ENCODE data around the gene KRTAP20-2. TPM values are rescaled to one million over a fixed set of nuclear protein-coding genes. Genes with fewer than 3 reads are reported as not detected.

Gene KRTAP20-2
- polyA plus RNA-seq, result not detected
- long read RNA-seq, donor 1, result 0 reads
- long read RNA-seq, donor 2, result 0 reads
- long read RNA-seq, donor 3, result 0 reads
- long read RNA-seq, donor 4, result 0 reads
- long read RNA-seq, donor 5, result 0 reads
- long read RNA-seq, donor 6, result 0 reads
- long read RNA-seq, donor 7, result 0 reads
- long read RNA-seq, donor 8, result 0 reads
- long read RNA-seq, donor 9, result 0 reads
- long read RNA-seq, donor 10, result 0 reads
- long read RNA-seq, donor 11, result 0 reads

- H3K27me3 ChIP-seq (ENCODE audit: control insufficient read depth, insufficient read depth, low read length), result no peaks in the 10 kb centered on the region
- H3K4me1 ChIP-seq (ENCODE audit: control insufficient read depth, insufficient read depth, low read length), result no peaks in the 10 kb centered on the region
- WGBS (ENCODE audit: insufficient coverage, low lambda C conversion rate), result no CpG with 5 or more reads among the region's 1 CpG
- no peak within 1 kb of the TSS for H3K4me3 ChIP-seq (ENCODE audit: low read length)
- no peak within 1 kb of the TSS for H3K27ac ChIP-seq (ENCODE audit: low read length)
- no peaks in the 10 kb centered on the region for H3K36me3 ChIP-seq (ENCODE audit: control insufficient read depth, insufficient read depth, low read length)
- H3K9me3 ChIP-seq (ENCODE audit: control insufficient read depth, low read depth, low read length), result no peaks in the 10 kb centered on the region
- no peak for DNase-seq
Measured at GRCh38 chr21:30634906-30635305, at the start of gene KRTAP20-2. Gene KRTAP20-2 (plus strand): TSS chr21:30635206. CDS start chr21:30635264, 58 bp downstream.

DNA sequence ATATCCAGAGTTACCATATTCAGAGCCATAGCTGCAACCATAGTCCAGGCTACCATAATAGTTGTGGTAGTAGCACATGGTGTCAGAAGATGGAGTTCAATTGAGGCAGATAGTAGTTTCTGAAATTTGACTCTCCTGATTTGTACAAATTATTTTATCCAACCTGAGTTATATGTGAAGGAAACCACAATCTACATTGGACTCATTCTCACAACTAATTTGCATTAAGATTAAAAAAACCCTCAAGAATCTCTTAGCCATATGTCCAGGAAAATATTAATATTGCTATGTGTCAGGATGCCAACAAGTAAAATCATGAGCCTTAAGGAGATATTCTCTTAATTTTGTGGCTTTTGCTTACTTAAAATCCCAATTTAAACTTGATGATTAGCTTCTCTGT lies 44.7 kb upstream of the KRTAP20-2 start, which contains the start of gene KRTAP22-2:
TSS of gene KRTAP22-2 (minus strand) at position 101 of the 400 bp plus-strand sequence.
- DNase-seq, result no peak

GRCh38 chr21:30592140-30592539 lies 42.9 kb upstream of the KRTAP20-2 start, which contains the start of gene KRTAP6-3:
Gene KRTAP6-3 (plus strand): TSS chr21:30592440. CDS start chr21:30592446, 6 bp downstream.
- H3K4me3 ChIP-seq (ENCODE audit: low read length), result no peak within 1 kb of the TSS
- H3K27ac ChIP-seq (ENCODE audit: low read length), result no peak within 1 kb of the TSS
- no CpG with 5 or more reads among the region's 4 CpGs for WGBS (ENCODE audit: insufficient coverage, low lambda C conversion rate)
- H3K27me3 ChIP-seq (ENCODE audit: control insufficient read depth, insufficient read depth, low read length), result no peaks in the 10 kb centered on the region
- DNase-seq, result no peak
- no peaks in the 10 kb centered on the region for H3K36me3 ChIP-seq (ENCODE audit: control insufficient read depth, insufficient read depth, low read length)
- H3K9me3 ChIP-seq (ENCODE audit: control insufficient read depth, low read depth, low read length), result peaks cover 2% of the 10 kb centered on the region
- no peaks in the 10 kb centered on the region for H3K4me1 ChIP-seq (ENCODE audit: control insufficient read depth, insufficient read depth, low read length)

More for the DNA sequence above, 44.7 kb upstream of the KRTAP20-2 start, which contains the start of gene KRTAP22-2:
- H3K27ac ChIP-seq (ENCODE audit: low read length), result no peak within 1 kb of the TSS
- H3K36me3 ChIP-seq (ENCODE audit: control insufficient read depth, insufficient read depth, low read length), result no peaks in the 10 kb centered on the region
- no peak within 1 kb of the TSS for H3K4me3 ChIP-seq (ENCODE audit: low read length)
- H3K9me3 ChIP-seq (ENCODE audit: control insufficient read depth, low read depth, low read length), result peaks cover 2% of the 10 kb centered on the region
- H3K4me1 ChIP-seq (ENCODE audit: control insufficient read depth, insufficient read depth, low read length), result no peaks in the 10 kb centered on the region
- H3K27me3 ChIP-seq (ENCODE audit: control insufficient read depth, insufficient read depth, low read length), result no peaks in the 10 kb centered on the region

GRCh38 chr21:30598802-30599201 lies 36.2 kb upstream of the KRTAP20-2 start, which contains the start of gene KRTAP6-2:
Gene KRTAP6-2 (minus strand): TSS chr21:30598902. CDS start chr21:30598874, 28 bp downstream.
- Histone ChIP-seq H3K4me1 (ENCODE audit: control insufficient read depth, insufficient read depth, low read length) (no peaks in the 10 kb centered on the region), H3K4me3 (ENCODE audit: low read length) (no peak within 1 kb of the TSS), H3K27me3 (ENCODE audit: control insufficient read depth, insufficient read depth, low read length) (no peaks in the 10 kb centered on the region), H3K9me3 (ENCODE audit: control insufficient read depth, low read depth, low read length) (no peaks in the 10 kb centered on the region), H3K27ac (ENCODE audit: low read length) (no peak within 1 kb of the TSS), H3K36me3 (ENCODE audit: control insufficient read depth, insufficient read depth, low read length) (no peaks in the 10 kb centered on the region)
- no CpG with 5 or more reads among the region's 6 CpGs for WGBS (ENCODE audit: insufficient coverage, low lambda C conversion rate)
- no peak for DNase-seq

DNA sequence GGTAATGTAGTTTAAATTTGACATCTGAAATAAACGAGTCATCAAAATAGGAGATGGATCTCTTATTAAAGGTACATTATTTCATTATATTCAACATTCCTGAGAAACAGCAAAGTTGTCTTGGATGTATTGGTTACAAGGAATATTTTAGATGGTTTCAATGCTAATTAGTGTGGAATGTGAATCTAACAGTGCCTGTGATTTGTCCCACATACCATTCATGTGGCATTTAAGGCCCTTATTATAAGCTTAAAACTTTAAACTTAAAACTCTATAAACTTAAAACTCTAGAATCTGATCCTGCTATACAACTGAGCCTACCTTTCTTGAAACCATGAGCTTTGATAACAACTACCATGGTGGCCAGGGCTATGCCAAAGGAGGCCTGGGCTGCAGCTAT lies 34.2 kb upstream of the KRTAP20-2 start, which contains the start of gene KRTAP22-1:
TSS of gene KRTAP22-1 (plus strand) at position 301 of the 400 bp plus-strand sequence.
- Histone ChIP-seq H3K9me3 (ENCODE audit: control insufficient read depth, low read depth, low read length) (peaks cover 3% of the 10 kb centered on the region), H3K4me3 (ENCODE audit: low read length) (no peak within 1 kb of the TSS), H3K4me1 (ENCODE audit: control insufficient read depth, insufficient read depth, low read length) (no peaks in the 10 kb centered on the region), H3K27me3 (ENCODE audit: control insufficient read depth, insufficient read depth, low read length) (no peaks in the 10 kb centered on the region), H3K36me3 (ENCODE audit: control insufficient read depth, insufficient read depth, low read length) (no peaks in the 10 kb centered on the region), H3K27ac (ENCODE audit: low read length) (no peak within 1 kb of the TSS)
- WGBS (ENCODE audit: insufficient coverage, low lambda C conversion rate), result no CpG with 5 or more reads among the region's 1 CpG
- DNase-seq, result no peak

- Histone ChIP-seq H3K27me3 (ENCODE audit: control insufficient read depth, insufficient read depth, low read length) (no peaks in the 10 kb centered on the region), H3K27ac (ENCODE audit: low read length) (no peak overlapping the region), H3K36me3 (ENCODE audit: control insufficient read depth, insufficient read depth, low read length) (no peaks in the 10 kb centered on the region), H3K4me3 (ENCODE audit: low read length) (no peak overlapping the region), H3K4me1 (ENCODE audit: control insufficient read depth, insufficient read depth, low read length) (no peaks in the 10 kb centered on the region), H3K9me3 (ENCODE audit: control insufficient read depth, low read depth, low read length) (peaks cover 3% of the 10 kb centered on the region)
- DNase-seq, result no peak
- 100% methylated on average over 1 of the region's 2 CpGs for WGBS (ENCODE audit: insufficient coverage, low lambda C conversion rate)
Measured at GRCh38 chr21:30605968-30606367, 29.0 kb upstream of the KRTAP20-2 start.

DNA sequence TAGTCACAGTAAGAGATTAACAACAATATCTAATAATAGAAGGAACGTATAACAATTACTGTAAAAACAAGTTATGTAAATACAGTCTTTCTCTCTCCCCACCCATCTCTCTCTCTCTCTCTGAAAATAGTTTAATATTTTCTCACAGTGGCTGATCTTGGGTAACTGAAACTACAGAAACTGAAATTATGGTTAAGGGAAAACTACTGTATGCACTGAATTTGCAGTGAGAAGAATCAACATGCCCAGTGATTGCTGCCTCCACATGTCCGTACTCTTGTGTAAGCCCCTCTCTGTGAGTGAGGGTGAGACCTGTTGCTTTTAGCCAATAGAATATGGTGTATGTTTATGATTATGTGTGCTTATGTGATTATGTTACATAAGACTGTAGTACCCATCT lies 22.9 kb upstream of the KRTAP20-2 start:
- Histone ChIP-seq H3K9me3 (ENCODE audit: control insufficient read depth, low read depth, low read length) (peaks cover 3% of the 10 kb centered on the region), H3K4me3 (ENCODE audit: low read length) (no peak overlapping the region), H3K27ac (ENCODE audit: low read length) (no peak overlapping the region), H3K36me3 (ENCODE audit: control insufficient read depth, insufficient read depth, low read length) (no peaks in the 10 kb centered on the region), H3K27me3 (ENCODE audit: control insufficient read depth, insufficient read depth, low read length) (no peaks in the 10 kb centered on the region), H3K4me1 (ENCODE audit: control insufficient read depth, insufficient read depth, low read length) (no peaks in the 10 kb centered on the region)
- no peak for DNase-seq
- WGBS (ENCODE audit: insufficient coverage, low lambda C conversion rate), result 80% methylated on average over 1 of the region's 2 CpGs

DNA sequence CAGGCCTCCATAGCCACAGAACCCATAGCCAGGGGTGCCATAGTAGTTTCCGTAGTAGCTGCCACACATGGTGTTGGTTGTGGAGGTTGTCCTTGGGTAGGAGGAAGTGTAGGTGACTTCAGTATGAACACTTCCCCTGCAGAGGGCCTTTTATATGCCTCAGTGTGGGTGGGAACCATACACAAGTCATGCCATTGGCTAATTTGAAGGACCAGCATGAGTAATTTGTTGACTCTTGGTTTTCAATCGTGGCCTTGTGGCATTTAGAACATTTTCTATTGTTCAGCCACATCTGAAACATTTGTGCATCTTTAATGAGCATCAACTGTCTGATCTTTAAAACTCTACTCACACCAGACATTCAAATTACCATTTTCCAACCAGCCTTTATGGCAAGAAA lies 21.2 kb upstream of the KRTAP20-2 start, which contains the start of gene KRTAP6-1:
TSS of gene KRTAP6-1 (minus strand) at position 95 of the 400 bp plus-strand sequence. CDS start at position 69, 26 bp downstream.
- Histone ChIP-seq H3K27me3 (ENCODE audit: control insufficient read depth, insufficient read depth, low read length) (no peaks in the 10 kb centered on the region), H3K4me1 (ENCODE audit: control insufficient read depth, insufficient read depth, low read length) (no peaks in the 10 kb centered on the region), H3K9me3 (ENCODE audit: control insufficient read depth, low read depth, low read length) (peaks cover 3% of the 10 kb centered on the region), H3K36me3 (ENCODE audit: control insufficient read depth, insufficient read depth, low read length) (no peaks in the 10 kb centered on the region), H3K4me3 (ENCODE audit: low read length) (no peak within 1 kb of the TSS), H3K27ac (ENCODE audit: low read length) (no peak within 1 kb of the TSS)
- no peak for DNase-seq
- no CpG with 5 or more reads among the region's 2 CpGs for WGBS (ENCODE audit: insufficient coverage, low lambda C conversion rate)

DNA sequence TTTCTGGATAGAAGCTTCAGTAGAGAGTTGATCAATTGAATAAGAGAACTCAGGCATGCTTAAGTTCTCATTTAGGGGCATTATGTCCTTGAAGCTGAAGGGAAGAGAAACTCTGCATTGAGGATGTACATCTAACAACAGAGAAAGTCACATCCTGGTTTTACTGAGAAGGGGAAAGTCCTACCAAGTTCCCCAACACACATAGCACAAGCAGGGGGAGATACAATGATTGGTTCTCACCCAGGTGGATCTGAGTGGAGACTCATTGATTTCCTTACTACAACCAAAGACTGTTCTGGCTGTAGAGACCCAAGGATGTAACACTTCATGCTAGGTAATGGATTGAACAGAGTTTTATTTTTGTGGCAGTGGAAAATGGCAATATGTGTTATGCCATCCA lies 19.8 kb upstream of the KRTAP20-2 start:
- peaks cover 3% of the 10 kb centered on the region for H3K9me3 ChIP-seq (ENCODE audit: control insufficient read depth, low read depth, low read length)

DNA sequence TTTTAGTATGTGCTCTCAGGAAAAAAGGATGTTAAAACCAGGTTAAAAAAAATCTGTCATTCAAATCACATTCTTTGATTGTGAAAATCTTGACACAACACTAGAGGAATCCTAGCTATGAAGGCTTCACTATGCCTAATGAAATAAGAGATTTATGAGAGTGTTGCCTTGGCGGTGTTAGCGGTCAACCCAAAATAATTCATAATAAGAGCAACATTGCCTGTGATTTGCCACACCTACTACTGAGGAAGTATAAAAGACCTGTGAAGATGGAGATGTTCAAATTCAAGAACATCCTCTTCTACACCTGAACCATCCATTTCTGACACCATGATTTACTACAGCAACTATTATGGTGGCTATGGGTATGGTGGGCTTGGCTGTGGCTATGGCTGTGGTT lies 18.9 kb upstream of the KRTAP20-2 start, which contains the start of gene KRTAP20-1:
TSS of gene KRTAP20-1 (plus strand) at position 301 of the 400 bp plus-strand sequence. CDS start at position 331, 30 bp downstream.
- DNase-seq, result no peak
- no peak within 1 kb of the TSS for H3K4me3 ChIP-seq (ENCODE audit: low read length)
- no peak within 1 kb of the TSS for H3K27ac ChIP-seq (ENCODE audit: low read length)
- WGBS (ENCODE audit: insufficient coverage, low lambda C conversion rate), result 80% methylated on average over 1 of the region's 2 CpGs
- no peaks in the 10 kb centered on the region for H3K4me1 ChIP-seq (ENCODE audit: control insufficient read depth, insufficient read depth, low read length)
- H3K27me3 ChIP-seq (ENCODE audit: control insufficient read depth, insufficient read depth, low read length), result no peaks in the 10 kb centered on the region
- no peaks in the 10 kb centered on the region for H3K36me3 ChIP-seq (ENCODE audit: control insufficient read depth, insufficient read depth, low read length)
- H3K9me3 ChIP-seq (ENCODE audit: control insufficient read depth, low read depth, low read length), result peaks cover 3% of the 10 kb centered on the region

More for the DNA sequence above, 19.8 kb upstream of the KRTAP20-2 start:
- Histone ChIP-seq H3K4me3 (ENCODE audit: low read length) (no peak overlapping the region), H3K27ac (ENCODE audit: low read length) (no peak overlapping the region), H3K27me3 (ENCODE audit: control insufficient read depth, insufficient read depth, low read length) (no peaks in the 10 kb centered on the region), H3K36me3 (ENCODE audit: control insufficient read depth, insufficient read depth, low read length) (no peaks in the 10 kb centered on the region), H3K4me1 (ENCODE audit: control insufficient read depth, insufficient read depth, low read length) (no peaks in the 10 kb centered on the region)
- no peak for DNase-seq

- H3K36me3 ChIP-seq (ENCODE audit: control insufficient read depth, insufficient read depth, low read length), result no peaks in the 10 kb centered on the region
- no peaks in the 10 kb centered on the region for H3K27me3 ChIP-seq (ENCODE audit: control insufficient read depth, insufficient read depth, low read length)
- H3K9me3 ChIP-seq (ENCODE audit: control insufficient read depth, low read depth, low read length), result no peaks in the 10 kb centered on the region
- no peaks in the 10 kb centered on the region for H3K4me1 ChIP-seq (ENCODE audit: control insufficient read depth, insufficient read depth, low read length)
- no peak overlapping the region for H3K4me3 ChIP-seq (ENCODE audit: low read length)
- DNase-seq, result no peak
- H3K27ac ChIP-seq (ENCODE audit: low read length), result no peak overlapping the region
Measured at GRCh38 chr21:30620080-30620479, 14.9 kb upstream of the KRTAP20-2 start.
